ENCODE results near the gene IGFBP4.

IGFBP4 gene

GRCh38 chr17:40471846-40472732 lies 28.8 kb downstream of the IGFBP4 start:
- DNase-seq (ENCODE audit: low spot score), result no peak

- DNase-seq (ENCODE audit: low spot score), result no peak
These were observed 29.6 kb downstream of the IGFBP4 start for GRCh38 chr17:40472733-40473452.

- DNase-seq (ENCODE audit: low spot score), result no peak
These were observed 30.5 kb downstream of the IGFBP4 start for GRCh38 chr17:40473573-40474365.

- DNase-seq (ENCODE audit: low spot score), result no peak
These were observed 31.3 kb downstream of the IGFBP4 start for GRCh38 chr17:40474419-40475002.

GRCh38 chr17:40475234-40475908 lies 32.1 kb downstream of the IGFBP4 start:
- DNase-seq (ENCODE audit: low spot score), result no peak

- no peak for DNase-seq (ENCODE audit: low spot score)
These were observed 34.5 kb downstream of the IGFBP4 start for GRCh38 chr17:40477796-40478195.

GRCh38 chr17:40478486-40478885 lies 35.2 kb downstream of the IGFBP4 start:
- DNase-seq (ENCODE audit: low spot score), result no peak

GRCh38 chr17:40479754-40480480 lies 36.7 kb downstream of the IGFBP4 start:
- DNase-seq (ENCODE audit: low spot score), result no peak

- DNase-seq (ENCODE audit: low spot score), result peak; percentile 37
These were observed 37.3 kb downstream of the IGFBP4 start for GRCh38 chr17:40480501-40481003.

GRCh38 chr17:40481106-40481505 lies 37.9 kb downstream of the IGFBP4 start:
- no peak for DNase-seq (ENCODE audit: low spot score)

- no peak for DNase-seq (ENCODE audit: low spot score)
These were observed 39.5 kb downstream of the IGFBP4 start for GRCh38 chr17:40482722-40483121.

GRCh38 chr17:40483679-40484078 lies 40.4 kb downstream of the IGFBP4 start:
- no peak for DNase-seq (ENCODE audit: low spot score)

GRCh38 chr17:40484285-40484972 lies 41.2 kb downstream of the IGFBP4 start:
- no peak for DNase-seq (ENCODE audit: low spot score)

GRCh38 chr17:40484973-40485530 lies 41.8 kb downstream of the IGFBP4 start:
- DNase-seq (ENCODE audit: low spot score), result no peak

- no peak for DNase-seq (ENCODE audit: low spot score)
These were observed 42.7 kb downstream of the IGFBP4 start for GRCh38 chr17:40485851-40486521.

GRCh38 chr17:40486522-40487370 lies 43.5 kb downstream of the IGFBP4 start:
- no peak for DNase-seq (ENCODE audit: low spot score)

- no peak for DNase-seq (ENCODE audit: low spot score)
These were observed 44.2 kb downstream of the IGFBP4 start for GRCh38 chr17:40487371-40488020.

All from germinal center (tissue), 1 donor.